Kidney epithelial cell (primary cell): ENCODE results near the gene NTMT1. TPM values are rescaled to one million over a fixed set of nuclear protein-coding genes. Genes with fewer than 3 reads are reported as not detected.
A peak's percentile ranks its signal among the peaks of the same experiment; 100 is the strongest.

Experiments used
- DNase-seq: peaks from one replicate; pipeline ENCODE4 v3.0.0-alpha.2; 2010; ENCODE audit warnings: low read depth
- H3K27me3 ChIP-seq: 2 replicates; pipeline ENCODE4 v1.6.0; 2011; ENCODE audit warnings: low read length; ENCODE audit not compliant: control insufficient read depth, insufficient read depth
- H3K36me3 ChIP-seq: 2 replicates; pipeline ENCODE4 v1.5.1; 2011; ENCODE audit warnings: low read length; ENCODE audit not compliant: control insufficient read depth, insufficient read depth
- H3K4me3 ChIP-seq: 2 replicates; pipeline ENCODE4 v1.5.1; 2011; ENCODE audit warnings: low read depth, mild to moderate bottlenecking, control low read depth, low read length
- total RNA-seq: library from RNA; depleted of rRNA; stranded (reverse); fragments of >200 nt; gene quantifications from 2 replicates; pipeline ENCODE4 v1.2.3, GENCODE V29; 2015
- TF ChIP-seq, protein P1 (sequence below): IDR thresholded peaks from 2 replicates; pipeline ENCODE4 v1.5.1; 2011; ENCODE audit warnings: mild to moderate bottlenecking, moderate library complexity, low read length, control low read depth, inconsistent platforms; ENCODE audit not compliant: insufficient read depth, poor library complexity, severe bottlenecking

The NTMT1 gene
- total RNA-seq, 1 donor from 2014 or later, result 52.6 TPM

DNA sequence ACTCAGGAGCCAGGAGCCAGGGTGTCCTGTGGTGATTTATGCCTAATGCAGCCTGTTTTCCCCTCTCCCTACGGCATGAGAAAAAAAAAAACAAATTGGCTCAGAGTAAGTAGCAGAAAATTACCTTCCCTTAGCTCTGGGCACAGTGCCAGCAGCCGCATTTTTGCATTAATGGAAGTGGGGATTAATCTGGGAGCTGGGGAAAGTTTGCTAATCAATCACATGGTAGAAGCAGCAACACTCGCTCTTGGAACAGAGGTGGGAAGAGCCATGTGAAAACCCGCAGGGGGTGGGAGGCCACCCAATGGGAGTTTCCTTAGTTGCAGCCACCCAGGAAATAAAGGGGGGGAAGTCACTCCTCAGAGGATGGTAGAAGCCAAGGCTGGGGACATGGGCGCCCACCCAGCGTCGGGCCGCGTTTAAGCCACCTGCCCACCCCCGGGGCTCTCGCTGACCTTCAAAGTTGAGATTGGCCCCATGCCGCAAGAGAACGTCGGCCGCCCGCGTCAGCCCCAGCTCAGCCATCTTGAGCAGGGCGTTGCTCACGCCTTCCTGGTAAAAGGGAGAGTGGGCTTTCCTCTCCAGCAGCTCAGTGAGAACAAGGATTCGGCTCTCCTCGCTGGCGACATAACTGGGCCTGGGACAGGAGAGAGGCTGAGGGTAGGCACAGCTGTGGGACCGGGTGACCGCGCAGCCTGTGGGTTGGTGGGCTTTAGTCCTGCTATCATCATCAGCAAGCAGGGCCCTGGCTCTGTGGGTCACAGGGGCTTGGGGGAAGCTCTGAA lies 14.3 kb downstream of the NTMT1 start:
- peak overlapping the region; percentile 97 for H3K4me3 ChIP-seq
- no peak for DNase-seq
- TF ChIP-seq, protein P1, sequence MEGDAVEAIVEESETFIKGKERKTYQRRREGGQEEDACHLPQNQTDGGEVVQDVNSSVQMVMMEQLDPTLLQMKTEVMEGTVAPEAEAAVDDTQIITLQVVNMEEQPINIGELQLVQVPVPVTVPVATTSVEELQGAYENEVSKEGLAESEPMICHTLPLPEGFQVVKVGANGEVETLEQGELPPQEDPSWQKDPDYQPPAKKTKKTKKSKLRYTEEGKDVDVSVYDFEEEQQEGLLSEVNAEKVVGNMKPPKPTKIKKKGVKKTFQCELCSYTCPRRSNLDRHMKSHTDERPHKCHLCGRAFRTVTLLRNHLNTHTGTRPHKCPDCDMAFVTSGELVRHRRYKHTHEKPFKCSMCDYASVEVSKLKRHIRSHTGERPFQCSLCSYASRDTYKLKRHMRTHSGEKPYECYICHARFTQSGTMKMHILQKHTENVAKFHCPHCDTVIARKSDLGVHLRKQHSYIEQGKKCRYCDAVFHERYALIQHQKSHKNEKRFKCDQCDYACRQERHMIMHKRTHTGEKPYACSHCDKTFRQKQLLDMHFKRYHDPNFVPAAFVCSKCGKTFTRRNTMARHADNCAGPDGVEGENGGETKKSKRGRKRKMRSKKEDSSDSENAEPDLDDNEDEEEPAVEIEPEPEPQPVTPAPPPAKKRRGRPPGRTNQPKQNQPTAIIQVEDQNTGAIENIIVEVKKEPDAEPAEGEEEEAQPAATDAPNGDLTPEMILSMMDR, result no peak

DNA sequence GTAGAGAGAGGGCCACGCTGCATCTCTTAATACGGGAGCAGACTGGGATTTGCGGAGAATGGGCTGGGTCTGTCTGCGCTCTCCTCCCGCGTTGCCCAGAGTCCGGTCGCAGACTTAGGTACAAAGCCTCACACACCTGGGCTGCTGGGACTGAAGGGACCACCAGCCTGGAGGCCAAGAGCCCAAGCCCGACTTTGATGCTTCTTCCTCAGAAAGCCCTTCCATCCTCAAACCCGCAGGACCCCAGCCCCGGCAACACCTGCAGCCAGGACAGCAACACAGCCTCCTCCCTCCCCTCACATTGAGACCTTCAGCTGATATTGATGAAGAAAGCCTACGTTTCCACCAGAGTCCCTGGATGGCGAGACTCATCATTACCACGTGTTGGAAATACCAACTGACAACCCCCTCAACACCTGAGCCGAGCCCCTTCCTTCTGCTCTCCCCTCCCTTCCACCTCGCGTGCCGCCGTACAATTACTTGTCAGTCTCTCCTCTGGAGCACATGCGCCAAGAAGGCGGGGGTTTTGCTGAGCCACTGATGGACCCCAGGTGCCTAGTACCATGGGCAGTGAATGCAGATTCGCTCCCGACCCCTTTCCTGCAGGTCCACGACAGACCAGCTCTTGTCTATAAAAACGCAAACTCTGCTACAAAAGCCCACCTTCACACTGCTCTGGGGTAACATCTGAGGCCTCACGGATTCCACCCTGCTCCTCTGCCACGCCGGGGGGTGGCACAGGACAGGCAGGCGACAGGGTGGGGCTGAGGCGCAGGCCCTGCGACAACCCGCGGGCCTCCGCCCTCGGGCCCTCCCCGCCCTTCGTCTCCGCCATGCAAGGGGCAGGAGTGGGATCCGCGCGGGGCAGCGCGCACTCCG lies 15.1 kb downstream of the NTMT1 start:
- DNase-seq, result no peak
- H3K27me3 ChIP-seq, result no peaks in the 10 kb centered on the region
- no peaks in the 10 kb centered on the region for H3K36me3 ChIP-seq
- TF ChIP-seq, protein P1, result no peak
- H3K4me3 ChIP-seq, result peak overlapping the region; percentile 97

More for the DNA sequence above, 14.3 kb downstream of the NTMT1 start:
- Histone ChIP-seq H3K36me3 (no peaks in the 10 kb centered on the region), H3K27me3 (no peaks in the 10 kb centered on the region)

DNA sequence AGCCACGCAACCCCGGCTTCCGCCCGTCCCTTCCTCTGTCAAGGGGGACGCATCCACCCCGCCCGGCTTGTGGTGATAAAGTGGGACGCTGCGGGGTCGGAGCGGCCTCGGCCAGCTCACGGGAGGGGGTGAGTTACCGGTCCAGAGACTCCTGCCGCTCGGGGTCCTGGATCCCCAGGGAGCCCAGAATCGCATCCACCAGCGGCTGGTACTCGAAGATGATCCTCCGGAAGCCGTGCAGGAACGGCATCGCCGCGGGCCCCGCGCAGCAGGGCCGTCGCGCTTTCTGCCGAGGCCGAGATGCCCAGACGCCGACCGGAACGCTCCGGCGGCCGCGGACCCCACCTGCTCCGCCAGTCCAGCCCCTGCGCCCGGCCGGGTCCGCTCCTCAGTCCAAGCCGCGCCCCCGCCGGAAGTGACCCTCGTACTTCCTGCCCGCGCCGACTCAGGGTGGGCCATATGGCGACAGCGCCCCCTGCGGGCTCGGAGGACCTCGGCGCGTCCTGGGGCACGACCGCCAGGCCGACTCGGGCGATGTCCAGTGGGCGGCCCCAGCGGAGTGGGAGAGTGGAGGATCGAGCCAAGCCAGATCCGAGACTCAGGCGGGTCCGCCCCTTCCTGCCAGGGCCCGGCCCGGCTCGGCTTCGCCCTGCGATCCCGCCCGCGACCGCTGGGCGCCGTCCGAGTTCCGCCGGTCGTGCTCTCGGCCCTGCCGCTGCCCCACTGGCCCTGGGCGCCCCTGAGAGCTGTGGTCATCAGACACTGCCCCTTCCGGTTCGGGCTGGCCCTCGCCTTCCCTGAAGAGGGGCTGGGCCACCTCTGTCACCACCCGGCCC lies 16.0 kb downstream of the NTMT1 start, which contains the start of gene ASB6:
Gene ASB6 (minus strand): TSS at position 402 of the 836 bp plus-strand sequence. CDS start 152 bp downstream, at position 250.
- Histone ChIP-seq H3K36me3 (no peaks in the 10 kb centered on the region), H3K27me3 (no peaks in the 10 kb centered on the region), H3K4me3 (peak within 1 kb of the TSS; percentile 97)
- peak; percentile 49 for DNase-seq
- TF ChIP-seq, protein P1, result peak; percentile 71

DNA sequence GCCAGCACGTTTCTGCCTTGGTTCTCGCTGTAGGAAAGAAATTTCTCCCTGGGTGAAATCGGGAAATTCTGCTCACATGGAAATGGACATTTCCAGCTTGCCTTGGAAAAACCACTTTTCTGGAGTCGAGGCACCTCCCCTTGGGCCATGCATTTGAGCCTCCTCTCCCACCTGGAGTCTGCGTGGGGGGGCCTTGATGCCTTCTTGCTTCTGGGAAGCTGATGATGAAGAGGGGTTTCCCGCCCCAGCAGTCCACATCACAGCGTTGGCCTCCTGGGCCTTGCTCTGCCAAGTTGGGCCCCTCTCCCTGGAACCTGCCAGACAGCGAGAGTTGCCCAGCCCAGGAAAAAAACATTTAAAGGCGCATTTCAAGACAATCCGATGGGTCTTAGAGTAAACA lies 17.7 kb downstream of the NTMT1 start:
- no peak overlapping the region for H3K4me3 ChIP-seq
- no peaks in the 10 kb centered on the region for H3K36me3 ChIP-seq
- TF ChIP-seq, protein P1, result no peak
- DNase-seq, result no peak
- no peaks in the 10 kb centered on the region for H3K27me3 ChIP-seq

DNA sequence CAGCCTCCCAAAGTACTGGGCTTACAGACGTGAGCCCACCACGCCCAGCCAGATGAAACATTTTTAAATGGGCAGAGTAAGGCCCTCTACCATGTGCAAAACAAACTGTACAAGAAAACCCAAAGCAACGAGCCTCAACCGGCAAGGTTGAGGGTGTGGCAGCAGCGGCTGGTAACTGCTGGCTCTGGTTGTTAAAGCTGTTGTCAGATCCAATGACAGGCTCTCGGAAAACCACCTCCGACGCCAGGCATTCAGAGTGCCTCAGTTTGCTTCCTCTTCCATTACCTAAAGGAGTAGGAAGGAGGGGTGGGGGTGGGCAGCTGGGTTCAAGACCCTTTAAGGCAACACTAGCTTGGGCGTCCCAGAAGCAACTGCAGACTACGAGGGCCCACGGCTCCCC lies 18.4 kb downstream of the NTMT1 start:
- no peak for DNase-seq
- no peaks in the 10 kb centered on the region for H3K36me3 ChIP-seq
- H3K4me3 ChIP-seq, result no peak overlapping the region
- H3K27me3 ChIP-seq, result no peaks in the 10 kb centered on the region
- TF ChIP-seq, protein P1, result no peak
